Ovary (tissue), 3 donors: ENCODE measurements around the gene OPN5.

Source experiments
- CTCF ChIP-seq, 3 donors: fragments of 450-650 bp in 2 of 3; fragments of 200-600 bp in 1 of 3; IDR thresholded peaks; one replicate each; pipeline versions ENCODE4 v1.5.1 to v1.8.0; 2016 to 2022; ENCODE audit warnings: antibody characterized with exemption in 3 of 3, mild to moderate bottlenecking in 1 of 3
- EP300 ChIP-seq: sonication (generic); formaldehyde crosslinking; IDR thresholded peaks from one replicate; pipeline ENCODE4 v1.6.1; 2017; ENCODE audit warnings: antibody characterized with exemption
- donor health status: DM: no; HTN: no; CAD: no.

DNA sequence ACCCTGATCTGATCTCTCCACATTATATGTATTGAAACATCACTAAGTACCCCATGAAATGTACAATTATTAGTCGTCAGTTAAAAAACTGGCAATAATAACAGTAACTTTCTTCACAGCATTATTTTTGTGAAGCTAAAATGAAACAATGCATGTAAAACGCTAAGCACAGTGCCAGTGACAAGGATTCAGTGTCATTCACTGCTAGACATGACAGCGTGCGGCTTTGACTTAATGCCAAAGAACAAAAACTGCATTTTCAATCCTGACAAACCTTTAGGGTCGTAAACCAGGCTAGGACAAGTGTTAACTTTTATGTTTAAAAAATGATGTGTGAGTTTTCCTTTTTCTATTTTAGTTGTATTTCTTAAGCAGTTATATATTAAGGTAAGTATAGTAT, 8.8 kb upstream of the OPN5 start:
- TF ChIP-seq CTCF (IDR thresholded peaks at IDR 0.05) (no peak), EP300 (no peak)
